ENCODE data around the gene ZDHHC11B. TPM values are rescaled to one million over a fixed set of nuclear protein-coding genes. Genes with fewer than 3 reads are reported as not detected.
"Not testable (repeated sequence)": the region's sequence is repeated elsewhere in the genome, so short reads cannot be mapped to it uniquely, and the experiment has no call there.

ZDHHC11B gene
- polyA plus RNA-seq, 4 donors, result 2.2 to 18.8 (median 9.5) TPM

GRCh38 chr5:774854-775505, 9.5 kb downstream of the ZDHHC11B start:
- H3K27ac ChIP-seq (ENCODE audit: low read depth in 1 of 3, low read length in 2 of 3); H3K4me3 ChIP-seq (ENCODE audit: low read depth in 1 of 3, low read length in 3 of 3); H3K9me3 ChIP-seq (ENCODE audit: control insufficient read depth in 2 of 2, insufficient read depth in 1 of 2, low read depth in 1 of 2, low read length in 1 of 2); FAIRE-seq; H3K4me1 ChIP-seq (ENCODE audit: control insufficient read depth in 3 of 3, insufficient read depth in 2 of 3, low read depth in 1 of 3, low read length in 2 of 3); DNase-seq; H3K27me3 ChIP-seq (ENCODE audit: control insufficient read depth in 3 of 3, insufficient read depth in 3 of 3, low read length in 3 of 3): not testable (repeated sequence)
- WGBS, 3 donors, result 82 to 87% (median 85%) methylated on average over 15 to 18 of the region's 18 CpGs
- peaks cover 0 to 28% (median 0%) of the 10 kb centered on the region in 3 donors for H3K36me3 ChIP-seq (ENCODE audit: control insufficient read depth in 3 of 3, insufficient read depth in 2 of 3, low read depth in 1 of 3, low read length in 3 of 3)

GRCh38 chr5:774304-774703, 10.2 kb downstream of the ZDHHC11B start:
- not testable (repeated sequence) for H3K27ac ChIP-seq (ENCODE audit: low read depth in 1 of 3, low read length in 2 of 3); FAIRE-seq; H3K4me3 ChIP-seq (ENCODE audit: low read depth in 1 of 3, low read length in 3 of 3); H3K9me3 ChIP-seq (ENCODE audit: control insufficient read depth in 2 of 2, insufficient read depth in 1 of 2, low read depth in 1 of 2, low read length in 1 of 2); H3K4me1 ChIP-seq (ENCODE audit: control insufficient read depth in 3 of 3, insufficient read depth in 2 of 3, low read depth in 1 of 3, low read length in 2 of 3); DNase-seq; H3K27me3 ChIP-seq (ENCODE audit: control insufficient read depth in 3 of 3, insufficient read depth in 3 of 3, low read length in 3 of 3)
- peaks cover 0 to 31% (median 0%) of the 10 kb centered on the region in 3 donors for H3K36me3 ChIP-seq (ENCODE audit: control insufficient read depth in 3 of 3, insufficient read depth in 2 of 3, low read depth in 1 of 3, low read length in 3 of 3)
- WGBS, 3 donors, result 81 to 85% (median 84%) methylated on average over 6 of the region's 6 CpGs

- H3K4me1 ChIP-seq (ENCODE audit: control insufficient read depth in 3 of 3, insufficient read depth in 2 of 3, low read depth in 1 of 3, low read length in 2 of 3), result no peaks in the 10 kb centered on the region
- DNase-seq (no peak), FAIRE-seq (no peak)
- no peak overlapping the region for H3K4me3 ChIP-seq (ENCODE audit: low read depth in 1 of 3, low read length in 3 of 3)
- WGBS, 3 donors, result 75 to 86% (median 76%) methylated on average over 11 to 12 of the region's 12 CpGs
- no peaks in the 10 kb centered on the region for H3K9me3 ChIP-seq (ENCODE audit: control insufficient read depth in 2 of 2, insufficient read depth in 1 of 2, low read depth in 1 of 2, low read length in 1 of 2)
- peaks cover 0 to 31% (median 0%) of the 10 kb centered on the region in 3 donors for H3K36me3 ChIP-seq (ENCODE audit: control insufficient read depth in 3 of 3, insufficient read depth in 2 of 3, low read depth in 1 of 3, low read length in 3 of 3)
- H3K27ac ChIP-seq (ENCODE audit: low read depth in 1 of 3, low read length in 2 of 3), result no peak overlapping the region
- H3K27me3 ChIP-seq (ENCODE audit: control insufficient read depth in 3 of 3, insufficient read depth in 3 of 3, low read length in 3 of 3), result no peaks in the 10 kb centered on the region
Measured at GRCh38 chr5:773517-774264, 10.8 kb downstream of the ZDHHC11B start.

- not testable (repeated sequence) for FAIRE-seq; H3K27me3 ChIP-seq (ENCODE audit: control insufficient read depth in 3 of 3, insufficient read depth in 3 of 3, low read length in 3 of 3); H3K9me3 ChIP-seq (ENCODE audit: control insufficient read depth in 2 of 2, insufficient read depth in 1 of 2, low read depth in 1 of 2, low read length in 1 of 2); DNase-seq; H3K4me1 ChIP-seq (ENCODE audit: control insufficient read depth in 3 of 3, insufficient read depth in 2 of 3, low read depth in 1 of 3, low read length in 2 of 3); H3K4me3 ChIP-seq (ENCODE audit: low read depth in 1 of 3, low read length in 3 of 3); H3K27ac ChIP-seq (ENCODE audit: low read depth in 1 of 3, low read length in 2 of 3)
- WGBS, 3 donors, result 80 to 91% (median 83%) methylated on average over 13 of the region's 13 CpGs
- peaks cover 0 to 31% (median 0%) of the 10 kb centered on the region in 3 donors for H3K36me3 ChIP-seq (ENCODE audit: control insufficient read depth in 3 of 3, insufficient read depth in 2 of 3, low read depth in 1 of 3, low read length in 3 of 3)
Measured at GRCh38 chr5:772931-773330, 11.6 kb downstream of the ZDHHC11B start.

GRCh38 chr5:772547-772890, 12.0 kb downstream of the ZDHHC11B start:
- peaks cover 0 to 30% (median 0%) of the 10 kb centered on the region in 3 donors for H3K36me3 ChIP-seq (ENCODE audit: control insufficient read depth in 3 of 3, insufficient read depth in 2 of 3, low read depth in 1 of 3, low read length in 3 of 3)
- H3K27ac ChIP-seq (ENCODE audit: low read depth in 1 of 3, low read length in 2 of 3); H3K4me1 ChIP-seq (ENCODE audit: control insufficient read depth in 3 of 3, insufficient read depth in 2 of 3, low read depth in 1 of 3, low read length in 2 of 3); H3K4me3 ChIP-seq (ENCODE audit: low read depth in 1 of 3, low read length in 3 of 3); FAIRE-seq; H3K9me3 ChIP-seq (ENCODE audit: control insufficient read depth in 2 of 2, insufficient read depth in 1 of 2, low read depth in 1 of 2, low read length in 1 of 2); H3K27me3 ChIP-seq (ENCODE audit: control insufficient read depth in 3 of 3, insufficient read depth in 3 of 3, low read length in 3 of 3); DNase-seq: not testable (repeated sequence)
- WGBS, 3 donors, result 81% methylated on average over 8 of the region's 14 CpGs; no CpG with 5 or more reads in 2 of the 3 donors

GRCh38 chr5:771841-772546, 12.5 kb downstream of the ZDHHC11B start:
- H3K4me1 ChIP-seq (ENCODE audit: control insufficient read depth in 3 of 3, insufficient read depth in 2 of 3, low read depth in 1 of 3, low read length in 2 of 3); H3K27me3 ChIP-seq (ENCODE audit: control insufficient read depth in 3 of 3, insufficient read depth in 3 of 3, low read length in 3 of 3); FAIRE-seq; H3K4me3 ChIP-seq (ENCODE audit: low read depth in 1 of 3, low read length in 3 of 3); H3K27ac ChIP-seq (ENCODE audit: low read depth in 1 of 3, low read length in 2 of 3); DNase-seq; H3K9me3 ChIP-seq (ENCODE audit: control insufficient read depth in 2 of 2, insufficient read depth in 1 of 2, low read depth in 1 of 2, low read length in 1 of 2): not testable (repeated sequence)
- H3K36me3 ChIP-seq (ENCODE audit: control insufficient read depth in 3 of 3, insufficient read depth in 2 of 3, low read depth in 1 of 3, low read length in 3 of 3), result peaks cover 0 to 28% (median 0%) of the 10 kb centered on the region in 3 donors
- 75 to 93% (median 76%) methylated on average over 6 to 16 of the region's 31 CpGs for WGBS, 3 donors

- not testable (repeated sequence) for DNase-seq; FAIRE-seq; H3K4me3 ChIP-seq (ENCODE audit: low read depth in 1 of 3, low read length in 3 of 3); H3K9me3 ChIP-seq (ENCODE audit: control insufficient read depth in 2 of 2, insufficient read depth in 1 of 2, low read depth in 1 of 2, low read length in 1 of 2); H3K27me3 ChIP-seq (ENCODE audit: control insufficient read depth in 3 of 3, insufficient read depth in 3 of 3, low read length in 3 of 3); H3K27ac ChIP-seq (ENCODE audit: low read depth in 1 of 3, low read length in 2 of 3); H3K4me1 ChIP-seq (ENCODE audit: control insufficient read depth in 3 of 3, insufficient read depth in 2 of 3, low read depth in 1 of 3, low read length in 2 of 3)
- H3K36me3 ChIP-seq (ENCODE audit: control insufficient read depth in 3 of 3, insufficient read depth in 2 of 3, low read depth in 1 of 3, low read length in 3 of 3), result peaks cover 0 to 28% (median 0%) of the 10 kb centered on the region in 3 donors
- WGBS, 3 donors, result 84 to 98% (median 87%) methylated on average over 12 to 19 of the region's 19 CpGs
Measured at GRCh38 chr5:771087-771781, 13.3 kb downstream of the ZDHHC11B start.

GRCh38 chr5:770585-770984, 13.9 kb downstream of the ZDHHC11B start:
- not testable (repeated sequence) for DNase-seq; H3K27ac ChIP-seq (ENCODE audit: low read depth in 1 of 3, low read length in 2 of 3); FAIRE-seq; H3K9me3 ChIP-seq (ENCODE audit: control insufficient read depth in 2 of 2, insufficient read depth in 1 of 2, low read depth in 1 of 2, low read length in 1 of 2); H3K4me3 ChIP-seq (ENCODE audit: low read depth in 1 of 3, low read length in 3 of 3); H3K4me1 ChIP-seq (ENCODE audit: control insufficient read depth in 3 of 3, insufficient read depth in 2 of 3, low read depth in 1 of 3, low read length in 2 of 3); H3K27me3 ChIP-seq (ENCODE audit: control insufficient read depth in 3 of 3, insufficient read depth in 3 of 3, low read length in 3 of 3)
- peaks cover 0 to 28% (median 0%) of the 10 kb centered on the region in 3 donors for H3K36me3 ChIP-seq (ENCODE audit: control insufficient read depth in 3 of 3, insufficient read depth in 2 of 3, low read depth in 1 of 3, low read length in 3 of 3)
- 90 to 95% (median 93%) methylated on average over 3 to 9 of the region's 10 CpGs for WGBS, 3 donors
